HG03175 (cell line): ENCODE results near the gene SLFN13.
"Not testable (repeated sequence)": the region's sequence is repeated elsewhere in the genome, so short reads cannot be mapped to it uniquely, and the experiment has no call there.

ENCODE experiments used
- ATAC-seq: cut with Tn5 transposase; IDR thresholded peaks from one replicate; pipeline ENCODE4 v1.9.1; 2021; ENCODE audit warnings: mild to moderate bottlenecking, moderate library complexity; ENCODE audit not compliant: unreplicated experiment

SLFN13 gene, protein sequence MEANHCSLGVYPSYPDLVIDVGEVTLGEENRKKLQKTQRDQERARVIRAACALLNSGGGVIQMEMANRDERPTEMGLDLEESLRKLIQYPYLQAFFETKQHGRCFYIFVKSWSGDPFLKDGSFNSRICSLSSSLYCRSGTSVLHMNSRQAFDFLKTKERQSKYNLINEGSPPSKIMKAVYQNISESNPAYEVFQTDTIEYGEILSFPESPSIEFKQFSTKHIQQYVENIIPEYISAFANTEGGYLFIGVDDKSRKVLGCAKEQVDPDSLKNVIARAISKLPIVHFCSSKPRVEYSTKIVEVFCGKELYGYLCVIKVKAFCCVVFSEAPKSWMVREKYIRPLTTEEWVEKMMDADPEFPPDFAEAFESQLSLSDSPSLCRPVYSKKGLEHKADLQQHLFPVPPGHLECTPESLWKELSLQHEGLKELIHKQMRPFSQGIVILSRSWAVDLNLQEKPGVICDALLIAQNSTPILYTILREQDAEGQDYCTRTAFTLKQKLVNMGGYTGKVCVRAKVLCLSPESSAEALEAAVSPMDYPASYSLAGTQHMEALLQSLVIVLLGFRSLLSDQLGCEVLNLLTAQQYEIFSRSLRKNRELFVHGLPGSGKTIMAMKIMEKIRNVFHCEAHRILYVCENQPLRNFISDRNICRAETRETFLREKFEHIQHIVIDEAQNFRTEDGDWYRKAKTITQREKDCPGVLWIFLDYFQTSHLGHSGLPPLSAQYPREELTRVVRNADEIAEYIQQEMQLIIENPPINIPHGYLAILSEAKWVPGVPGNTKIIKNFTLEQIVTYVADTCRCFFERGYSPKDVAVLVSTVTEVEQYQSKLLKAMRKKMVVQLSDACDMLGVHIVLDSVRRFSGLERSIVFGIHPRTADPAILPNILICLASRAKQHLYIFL

DNA sequence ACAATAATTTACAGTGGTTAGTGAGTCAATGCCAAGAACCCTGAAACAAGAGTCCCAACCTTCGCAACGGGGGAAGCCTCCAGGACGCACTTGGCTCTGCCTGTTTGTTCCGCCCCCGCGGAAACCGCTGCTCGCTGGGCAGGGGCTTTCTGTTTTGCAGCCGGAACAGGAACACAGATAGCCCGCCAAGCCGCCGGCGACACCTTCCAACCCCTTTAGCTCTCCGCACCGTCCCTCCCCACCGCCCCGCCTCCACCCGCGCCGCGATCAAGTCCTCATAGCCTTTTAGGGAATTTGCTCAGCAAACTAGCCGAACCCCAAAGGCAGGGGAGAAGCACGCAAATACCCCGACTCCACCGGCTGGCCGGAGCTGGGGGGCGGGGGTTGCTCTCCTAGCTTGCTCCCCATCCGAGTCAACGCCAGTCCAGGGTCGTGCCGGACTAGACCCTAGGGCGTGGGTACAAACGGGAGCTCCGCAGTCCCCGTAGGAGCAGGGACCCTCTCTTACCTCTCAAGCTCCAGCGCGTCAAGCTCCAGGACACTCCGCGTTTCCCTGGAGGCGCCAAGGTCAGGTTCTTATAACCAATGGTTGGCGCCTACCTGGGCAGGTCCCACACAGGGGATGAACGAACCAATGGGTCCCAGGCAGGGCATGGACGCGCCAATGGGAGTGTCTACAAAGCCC is at the start of gene SLFN13:
Gene SLFN13, minus strand, starts transcription at position 553 of the 685 bp plus-strand sequence. CDS start 3,086 bp downstream, outside the sequence.
- peak; percentile 62 for ATAC-seq

DNA sequence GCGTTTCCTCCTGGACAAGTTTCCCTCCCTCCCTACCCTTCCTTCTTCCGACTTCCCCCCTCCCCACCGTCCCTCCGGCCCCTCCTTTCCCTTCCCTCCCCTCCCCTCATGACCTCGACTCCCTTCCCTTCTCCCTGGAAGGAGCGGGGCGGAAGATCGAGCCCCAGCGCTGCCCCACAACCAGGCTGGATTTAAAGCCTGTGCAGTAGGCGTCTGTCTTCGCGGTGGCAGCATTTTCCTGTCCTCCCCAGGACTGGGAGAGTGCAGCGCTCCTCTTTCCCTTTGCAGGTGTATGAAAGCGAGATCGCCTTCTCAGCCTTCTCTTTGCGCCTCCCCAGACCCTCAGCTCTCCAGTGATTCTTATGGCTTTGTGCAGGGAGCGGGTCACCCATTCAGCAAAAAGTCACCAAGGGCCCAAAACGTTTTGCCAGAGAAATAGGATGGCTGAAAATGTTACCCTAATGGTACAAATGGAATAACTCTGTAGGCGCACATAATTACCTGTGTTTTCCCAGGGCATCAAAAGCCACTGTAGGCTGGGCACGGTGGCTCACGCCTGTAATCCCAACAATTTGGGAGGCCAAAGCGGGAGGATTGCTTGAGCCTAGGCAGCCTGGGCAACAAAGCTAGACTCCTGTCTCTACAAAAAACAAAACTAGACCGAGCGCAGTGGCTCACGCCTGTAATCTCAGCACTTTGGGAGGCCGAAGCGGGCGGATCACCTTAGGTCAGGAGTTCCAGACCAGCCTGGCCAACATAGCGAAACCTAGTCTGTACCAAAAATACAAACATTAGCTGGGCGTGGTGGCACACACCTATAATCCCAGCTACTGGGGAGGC is 48.1 kb upstream of the SLFN13 start:
- no peak for ATAC-seq

DNA sequence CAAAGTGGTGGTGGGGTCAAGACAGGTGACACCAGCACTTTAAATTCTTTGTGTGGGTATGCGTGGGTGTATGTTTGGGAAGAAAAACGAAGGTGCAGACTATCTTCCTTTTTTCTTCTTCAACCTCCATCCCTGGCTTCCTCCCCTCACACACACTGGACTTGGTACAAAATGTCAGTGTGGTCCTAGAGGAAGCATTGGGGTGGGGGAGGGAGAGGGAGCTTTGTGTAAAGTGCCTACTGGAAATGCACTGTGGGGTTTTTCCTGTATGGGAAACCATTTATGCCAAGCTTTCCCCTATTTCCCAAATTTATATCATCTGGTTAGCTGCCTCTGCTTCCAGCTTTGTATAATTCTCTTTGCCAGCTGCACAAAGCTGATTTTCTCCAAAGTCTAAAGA is 44.5 kb upstream of the SLFN13 start:
- no peak for ATAC-seq

DNA sequence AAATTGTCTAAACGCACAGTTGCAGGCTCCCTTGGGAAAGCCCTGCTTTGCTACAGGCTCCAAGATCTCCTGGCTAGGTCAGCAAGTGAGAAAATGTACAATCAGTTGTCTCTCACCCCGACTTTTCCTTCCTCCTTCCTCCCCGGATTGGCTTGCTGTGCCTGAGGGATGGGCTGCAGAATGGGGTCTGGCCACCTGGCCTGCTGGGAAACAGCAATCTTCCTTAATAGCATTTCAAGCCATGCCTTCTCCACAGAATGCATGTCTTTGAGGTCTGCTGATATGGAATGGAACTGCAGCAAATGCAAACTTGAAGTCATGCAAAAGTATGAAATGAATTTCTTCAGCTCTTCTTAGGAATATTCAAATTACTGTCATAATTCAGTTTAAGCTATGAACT is 42.9 kb upstream of the SLFN13 start:
- ATAC-seq = no peak

DNA sequence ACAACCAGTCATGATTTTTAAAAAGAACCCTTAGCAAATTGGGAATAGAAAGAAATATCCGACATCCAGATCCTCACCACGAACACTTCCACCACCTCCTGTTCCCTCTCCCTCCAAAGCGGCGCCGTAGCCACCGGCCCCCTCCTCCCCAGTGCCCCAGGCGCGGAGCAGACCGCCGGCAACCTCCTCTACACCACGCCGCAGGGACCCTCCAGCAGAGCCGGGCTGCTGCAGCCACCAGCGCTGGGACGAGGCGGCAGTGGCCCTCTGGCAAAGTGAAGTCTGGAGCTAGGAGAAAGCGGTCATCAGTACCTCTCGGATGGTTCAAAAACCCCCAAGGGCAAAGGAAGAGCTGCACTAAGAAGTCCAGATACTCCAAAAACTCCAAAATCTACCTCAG is 41.4 kb upstream of the SLFN13 start:
- no peak for ATAC-seq

DNA sequence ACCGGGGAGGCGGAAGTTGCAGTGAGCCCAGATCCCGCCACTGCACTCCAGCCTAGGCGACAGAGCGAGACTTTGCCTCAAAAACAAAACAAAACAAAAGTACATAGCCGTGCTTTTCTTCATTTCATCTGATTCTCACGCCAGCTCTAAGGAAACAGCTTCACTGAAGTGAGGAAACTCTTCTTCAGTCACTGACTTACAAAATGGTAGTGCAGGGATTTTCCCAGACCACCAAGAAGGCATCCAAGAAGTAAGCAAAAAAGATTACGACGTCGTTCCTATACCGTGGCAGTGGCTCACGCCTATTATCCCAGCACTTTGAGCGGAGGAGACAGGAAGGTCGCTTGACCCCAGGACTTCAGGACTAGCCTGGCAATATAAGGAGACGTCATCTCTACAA is 40.4 kb upstream of the SLFN13 start:
- ATAC-seq = no peak

DNA sequence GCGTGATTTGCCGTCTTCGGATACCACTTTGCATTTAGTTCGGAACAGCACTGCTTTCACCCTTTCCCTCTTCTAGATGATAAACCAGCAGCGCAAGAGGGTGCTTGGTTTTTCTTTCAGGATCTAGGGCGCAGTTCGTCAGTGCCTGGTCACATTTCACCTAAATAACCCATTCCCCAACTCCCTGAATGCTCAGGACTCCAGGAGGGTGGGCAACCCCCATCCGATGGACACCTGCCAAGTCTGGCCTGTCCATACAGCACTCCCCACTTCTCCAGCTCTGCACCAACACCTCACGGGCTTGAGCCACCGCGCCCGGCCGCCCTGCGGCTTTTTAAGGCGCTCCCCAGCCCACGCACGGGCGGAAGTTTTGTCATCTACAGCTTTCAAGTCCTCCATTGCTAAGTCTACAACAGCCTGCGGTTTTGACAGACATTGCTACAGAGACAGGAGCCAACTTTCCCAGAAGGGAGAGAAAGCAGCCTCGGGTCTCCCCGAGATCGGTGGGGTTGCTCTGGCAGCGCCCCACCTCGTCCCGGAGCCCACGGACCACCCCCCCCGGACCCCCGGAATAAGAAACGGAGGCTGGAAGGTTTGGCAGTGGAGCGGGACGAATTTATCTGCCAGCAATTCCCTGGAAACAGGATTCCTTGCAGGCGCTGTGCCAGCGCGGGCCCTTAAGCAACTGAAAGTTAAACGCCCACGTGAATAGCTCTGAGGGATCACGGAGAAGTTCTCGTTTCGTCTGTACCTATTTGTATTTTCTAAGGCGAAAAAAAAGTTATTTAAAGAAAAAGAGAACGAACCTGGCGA is 38.6 kb upstream of the SLFN13 start:
- peak; percentile 54 for ATAC-seq

DNA sequence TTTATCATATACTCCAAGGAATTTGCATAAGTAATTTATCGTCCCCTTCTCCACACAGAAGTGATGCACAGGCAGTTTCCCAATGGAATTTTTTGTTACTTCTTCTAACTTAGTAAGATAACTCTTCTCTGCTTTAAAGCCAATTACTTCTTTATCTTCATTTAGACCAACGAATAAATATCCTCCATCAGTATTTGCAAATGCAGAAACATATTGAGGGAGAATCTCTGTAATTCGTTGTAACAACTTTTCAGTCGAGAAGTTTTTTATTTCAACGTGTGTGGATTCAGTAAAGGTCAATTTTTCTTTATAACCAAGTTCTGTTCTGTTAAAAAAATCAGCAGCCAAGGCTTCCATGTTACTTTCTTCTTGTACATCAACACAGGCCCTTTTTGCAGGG is 30.7 kb upstream of the SLFN13 start:
- ATAC-seq = no peak

DNA sequence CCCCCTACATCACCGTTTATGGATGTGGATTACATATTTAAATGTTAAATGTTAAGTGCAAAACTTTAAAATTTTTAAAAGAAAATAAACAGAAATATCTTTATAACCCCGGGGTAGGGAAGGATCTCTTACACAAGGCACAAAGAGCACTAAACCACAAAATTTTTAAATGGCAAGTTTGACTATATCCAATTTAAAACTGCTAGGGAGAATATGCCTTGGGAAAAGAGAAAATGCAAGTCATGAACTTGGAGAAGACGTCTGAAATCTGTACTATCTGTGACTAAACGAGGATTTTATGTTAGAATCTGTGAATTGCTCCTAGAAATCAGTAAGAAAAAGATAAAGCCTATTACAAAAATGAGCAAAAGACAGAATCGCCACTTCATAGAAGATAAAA is 28.7 kb upstream of the SLFN13 start:
- ATAC-seq = no peak

DNA sequence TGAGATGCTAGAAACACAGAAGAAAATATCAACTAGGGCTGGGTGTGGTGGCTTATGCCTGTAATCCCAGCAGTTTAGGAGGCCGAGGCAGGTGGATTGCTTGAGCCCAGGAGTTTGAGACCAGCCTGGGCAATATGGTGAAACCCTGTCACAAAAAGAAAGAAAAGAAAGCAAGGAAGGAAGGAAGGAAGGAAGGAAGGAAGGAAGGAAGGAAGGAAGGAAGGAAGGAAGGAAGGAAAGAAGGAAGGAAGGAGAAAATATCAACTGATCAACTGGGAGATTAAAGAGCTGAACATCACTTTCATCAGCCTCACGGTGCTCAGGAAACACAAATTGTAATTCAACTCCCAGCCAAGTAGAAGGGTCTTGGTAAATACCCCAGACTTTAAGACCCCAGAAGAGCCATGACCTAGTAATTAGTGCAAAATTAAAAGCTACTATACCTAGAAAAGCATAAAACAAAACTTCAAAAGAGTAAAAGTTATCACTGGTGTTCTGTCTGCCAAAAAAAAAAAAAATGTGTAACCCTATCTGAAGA is 27.8 kb upstream of the SLFN13 start:
- no peak for ATAC-seq

DNA sequence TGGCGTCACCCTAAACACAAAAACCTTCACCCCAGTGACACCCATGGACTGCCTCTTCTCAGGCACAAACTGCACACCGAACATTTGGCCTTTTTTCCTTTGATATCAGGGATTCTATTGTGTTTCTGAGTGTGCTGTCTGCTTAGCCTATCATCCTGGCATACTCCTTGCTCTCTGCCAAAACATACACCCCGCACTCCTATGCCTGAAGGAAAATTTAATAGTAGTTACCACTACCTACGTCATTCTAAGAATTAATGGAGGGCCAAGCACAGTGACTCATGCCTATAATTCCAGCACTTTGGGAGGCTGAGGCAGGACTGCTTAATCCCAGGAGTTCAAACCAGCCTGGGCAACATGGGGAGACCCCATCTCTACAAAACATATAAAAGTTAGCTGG is 19.9 kb upstream of the SLFN13 start:
- ATAC-seq = no peak

DNA sequence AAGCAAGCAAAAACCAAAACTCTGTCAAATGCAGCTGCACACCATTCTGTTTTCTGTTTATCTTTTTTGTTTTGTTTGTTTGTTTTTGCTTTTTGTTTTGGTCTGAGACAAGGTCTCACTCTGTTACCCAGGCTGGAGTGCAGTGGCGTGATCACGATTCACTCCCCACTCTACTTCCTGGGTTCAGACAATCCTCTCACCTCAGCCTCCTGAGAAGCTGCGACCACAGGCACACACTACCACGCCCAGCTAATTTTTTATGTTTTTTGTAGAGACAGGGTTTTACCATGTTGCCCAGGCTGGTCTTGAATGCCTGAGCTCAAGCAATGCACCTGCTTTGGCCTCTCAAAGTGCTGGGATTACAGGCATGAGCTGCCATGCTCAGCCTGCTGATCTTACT is 19.3 kb upstream of the SLFN13 start:
- no peak for ATAC-seq

DNA sequence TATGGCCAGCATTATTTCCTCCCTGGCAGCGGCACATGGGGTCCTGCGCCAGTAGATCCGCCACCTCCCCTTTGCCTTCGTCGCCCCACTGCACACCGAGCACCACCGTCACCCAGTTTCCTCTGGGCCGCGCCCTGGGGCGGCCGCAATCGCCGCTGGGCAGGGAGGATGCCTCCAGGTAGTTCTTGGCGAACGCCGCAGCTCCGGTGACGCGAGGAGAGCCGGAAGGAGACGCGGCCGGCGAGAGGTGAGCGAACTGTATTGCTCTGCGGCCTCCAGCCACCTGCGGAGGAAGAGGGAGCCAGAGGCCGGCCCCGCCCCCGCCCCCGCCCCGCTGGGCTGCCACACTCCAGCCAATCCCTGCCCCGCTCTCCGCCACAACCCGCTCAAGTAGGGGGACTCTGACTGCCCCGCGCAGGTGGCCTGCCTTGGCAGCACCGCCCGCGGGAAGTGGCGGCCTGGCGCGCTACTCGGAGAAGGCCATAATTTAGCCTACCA is 11.8 kb upstream of the SLFN13 start:
- peak; percentile 86 for ATAC-seq

DNA sequence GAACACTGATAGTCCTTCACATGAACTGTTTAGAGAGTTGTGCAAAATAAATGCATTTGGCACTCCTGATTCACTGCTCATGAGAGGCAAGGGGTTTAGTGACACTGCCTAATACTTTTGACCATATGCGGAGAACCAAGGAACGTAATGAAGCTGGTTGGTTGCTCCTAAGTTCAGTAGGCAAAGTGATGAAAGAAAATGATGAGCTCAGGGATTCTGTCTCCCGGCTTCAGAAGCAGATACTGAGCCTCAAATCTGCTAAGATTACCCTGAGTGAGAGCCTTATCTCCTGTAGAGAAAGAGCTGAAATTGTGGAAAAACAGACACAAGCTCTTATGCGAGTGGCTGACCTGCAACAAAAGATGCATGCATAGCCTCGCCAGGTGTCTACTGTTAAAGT is 5.5 kb upstream of the SLFN13 start:
- ATAC-seq = not testable (repeated sequence)

DNA sequence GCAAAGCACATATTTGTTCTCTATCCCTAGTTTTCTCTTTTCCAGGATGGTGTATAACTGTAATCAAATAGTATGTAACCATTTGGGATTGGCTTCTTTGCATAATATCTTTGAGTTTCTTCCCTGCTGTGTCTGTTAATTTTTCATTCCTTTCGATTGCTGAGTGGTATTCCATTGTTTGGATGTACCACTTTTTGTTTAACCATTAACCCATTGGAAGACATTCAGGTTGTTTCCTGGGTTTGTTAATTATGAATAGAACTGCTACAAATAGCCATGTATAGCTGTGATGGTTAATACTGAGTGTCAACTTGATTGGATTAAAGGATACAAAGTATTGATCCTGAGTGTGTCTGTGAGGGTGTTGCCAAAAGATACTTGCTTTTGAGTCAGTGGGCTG is 4.6 kb upstream of the SLFN13 start:
- ATAC-seq = no peak

DNA sequence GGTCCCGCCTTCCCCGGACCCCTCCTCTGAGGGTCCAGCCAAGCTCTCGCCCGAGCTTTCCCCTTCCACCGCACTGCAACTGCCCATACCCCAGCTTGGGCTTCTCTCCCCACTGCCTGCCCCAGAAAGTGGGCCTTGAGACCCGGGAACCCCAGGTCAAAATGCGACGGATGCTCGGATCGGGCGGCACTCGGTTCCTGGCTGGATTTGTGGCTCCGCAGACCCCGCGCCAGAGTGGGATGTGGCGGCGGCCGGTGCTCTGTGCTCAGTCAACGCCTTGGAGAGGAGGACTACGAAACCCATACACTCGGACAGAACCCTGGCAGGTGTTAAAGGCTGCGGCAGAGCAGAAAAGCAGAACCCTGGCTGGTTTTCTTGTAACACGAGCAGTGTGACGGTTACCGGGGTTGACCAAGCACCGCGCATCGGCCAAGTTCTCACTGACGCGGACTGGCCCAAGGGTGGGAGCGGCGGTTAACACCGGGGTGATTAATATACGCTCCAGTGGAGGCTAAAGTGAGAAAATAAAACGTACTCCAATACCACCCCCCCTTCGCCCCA is 885 bp upstream of the SLFN13 start:
- ATAC-seq = peak; percentile 61

DNA sequence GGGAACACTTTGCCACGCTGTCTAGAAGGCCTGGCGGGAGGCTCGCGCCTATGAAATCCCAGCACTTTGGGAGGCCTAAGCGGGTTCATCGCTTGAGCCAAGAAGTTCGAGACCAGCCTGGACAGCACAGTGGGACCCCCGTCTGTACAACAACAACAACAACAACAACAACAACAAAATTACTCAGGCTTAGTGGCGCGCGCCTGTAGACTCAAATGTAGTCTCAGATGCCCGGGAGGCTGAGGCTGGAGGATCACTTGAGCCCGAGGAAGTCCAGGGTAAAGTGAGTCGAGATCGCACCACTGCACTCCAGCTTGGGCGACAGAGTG is 297 bp upstream of the SLFN13 start:
- no peak for ATAC-seq

DNA sequence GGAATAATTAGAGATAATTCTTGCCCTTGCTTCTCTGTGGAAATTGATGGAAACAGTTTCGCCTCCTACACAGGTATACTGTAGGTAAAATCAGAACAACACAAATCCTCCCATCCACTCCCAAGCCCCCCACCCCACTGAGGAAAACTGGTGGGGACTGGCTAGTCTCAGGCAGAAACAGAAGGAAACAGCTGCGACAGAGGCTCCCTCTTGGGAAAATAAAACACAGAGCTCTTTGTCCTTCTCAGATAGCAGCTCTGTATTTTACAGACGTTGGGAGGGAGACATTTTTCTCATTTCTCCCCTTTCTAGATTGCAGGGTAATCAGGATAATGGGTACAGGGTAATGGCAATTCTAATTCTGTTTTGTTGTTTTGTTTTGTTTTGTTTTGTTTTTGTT is 1.1 kb downstream of the SLFN13 start:
- no peak for ATAC-seq

DNA sequence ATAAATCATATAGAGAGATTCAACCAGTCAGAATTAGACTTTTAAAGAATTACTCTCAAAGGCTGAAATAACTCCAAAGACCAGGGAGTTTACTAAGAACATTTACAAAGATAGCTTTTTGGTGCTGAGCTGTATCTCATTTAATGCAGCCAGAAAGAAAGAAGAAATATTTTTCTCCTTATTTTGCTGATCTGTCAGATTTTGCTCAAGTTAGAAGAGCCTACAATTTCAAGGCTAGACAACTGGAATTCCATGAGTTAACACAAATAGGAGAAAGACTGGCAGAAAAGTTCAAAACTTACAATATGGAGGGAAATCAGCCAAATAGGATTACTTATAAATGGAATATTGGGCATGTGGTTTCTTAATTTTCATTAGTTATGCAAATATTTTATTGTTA is 10.1 kb downstream of the SLFN13 start:
- ATAC-seq = no peak
